ENCODE data around the gene CAMK2A. TPM values are rescaled to one million over a fixed set of nuclear protein-coding genes. Genes with fewer than 3 reads are reported as not detected.

CAMK2A gene
- total RNA-seq, 2 donors from 2014 or later = 0.05 to 0.61 TPM

DNA sequence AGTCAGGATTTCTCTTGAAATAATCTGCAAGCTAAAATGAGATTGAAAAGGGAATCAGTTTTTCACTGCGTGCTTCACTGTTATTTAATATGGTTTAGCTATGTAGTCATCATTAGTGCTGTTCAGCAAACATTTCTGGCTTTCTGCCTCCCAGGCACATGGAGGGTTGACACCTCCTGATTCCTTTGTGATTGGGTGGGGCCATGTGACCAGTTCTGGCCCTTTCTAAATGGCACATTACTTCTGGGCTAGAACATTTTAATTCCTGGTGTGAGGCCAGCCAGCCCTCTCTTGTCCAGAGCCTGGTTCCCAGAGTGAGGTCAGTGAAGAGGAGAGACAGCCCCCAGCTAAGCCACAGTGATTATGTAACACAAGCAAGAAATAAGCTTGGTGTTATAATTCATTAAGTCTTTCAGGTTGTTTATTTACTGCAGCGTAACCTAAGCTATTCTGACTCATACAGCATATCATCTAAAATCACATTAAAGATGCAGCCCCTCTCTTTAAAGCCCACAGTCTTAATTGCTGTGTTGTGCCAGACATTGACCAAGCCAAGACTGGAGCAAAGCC lies 30.6 kb upstream of the CAMK2A start:
- H3K4me1 ChIP-seq = no peaks in the 10 kb centered on the region
- no peak overlapping the region for H3K27ac ChIP-seq
- H3K9ac ChIP-seq (ENCODE audit: low read depth in 2 of 2, low read length in 2 of 2) = no peak overlapping the region
- H3K36me3 ChIP-seq = no peaks in the 10 kb centered on the region
- TF ChIP-seq, protein P1, sequence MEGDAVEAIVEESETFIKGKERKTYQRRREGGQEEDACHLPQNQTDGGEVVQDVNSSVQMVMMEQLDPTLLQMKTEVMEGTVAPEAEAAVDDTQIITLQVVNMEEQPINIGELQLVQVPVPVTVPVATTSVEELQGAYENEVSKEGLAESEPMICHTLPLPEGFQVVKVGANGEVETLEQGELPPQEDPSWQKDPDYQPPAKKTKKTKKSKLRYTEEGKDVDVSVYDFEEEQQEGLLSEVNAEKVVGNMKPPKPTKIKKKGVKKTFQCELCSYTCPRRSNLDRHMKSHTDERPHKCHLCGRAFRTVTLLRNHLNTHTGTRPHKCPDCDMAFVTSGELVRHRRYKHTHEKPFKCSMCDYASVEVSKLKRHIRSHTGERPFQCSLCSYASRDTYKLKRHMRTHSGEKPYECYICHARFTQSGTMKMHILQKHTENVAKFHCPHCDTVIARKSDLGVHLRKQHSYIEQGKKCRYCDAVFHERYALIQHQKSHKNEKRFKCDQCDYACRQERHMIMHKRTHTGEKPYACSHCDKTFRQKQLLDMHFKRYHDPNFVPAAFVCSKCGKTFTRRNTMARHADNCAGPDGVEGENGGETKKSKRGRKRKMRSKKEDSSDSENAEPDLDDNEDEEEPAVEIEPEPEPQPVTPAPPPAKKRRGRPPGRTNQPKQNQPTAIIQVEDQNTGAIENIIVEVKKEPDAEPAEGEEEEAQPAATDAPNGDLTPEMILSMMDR (IDR thresholded peaks at IDR 0.05) = no peak
- H3K4me3 ChIP-seq = no peak overlapping the region
- no peaks in the 10 kb centered on the region for H3K9me3 ChIP-seq
- DNase-seq = peak; percentile 50
- no peaks in the 10 kb centered on the region for H3K27me3 ChIP-seq
- intact Hi-C loops (cut with DNase I) = no loop called here

DNA sequence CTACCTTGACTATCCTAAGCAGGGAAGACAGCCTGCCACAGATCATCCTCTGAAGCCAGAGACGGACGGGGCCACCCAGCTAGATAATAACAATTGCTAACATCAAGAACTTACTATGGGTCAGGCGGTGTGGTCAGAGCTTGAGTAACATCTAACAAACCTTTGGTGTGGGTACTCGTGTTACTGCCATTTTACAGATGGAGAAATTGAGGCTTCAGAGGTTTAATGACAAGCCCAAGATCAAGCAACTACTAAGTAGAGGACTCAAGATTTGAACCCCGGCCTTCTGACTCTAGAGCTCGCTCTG lies 29.9 kb upstream of the CAMK2A start:
- H3K4me3 ChIP-seq = no peak overlapping the region
- no peaks in the 10 kb centered on the region for H3K4me1 ChIP-seq
- no peak overlapping the region for H3K9ac ChIP-seq (ENCODE audit: low read depth in 2 of 2, low read length in 2 of 2)
- H3K27me3 ChIP-seq = no peaks in the 10 kb centered on the region
- H3K36me3 ChIP-seq = no peaks in the 10 kb centered on the region
- DNase-seq = no peak
- H3K9me3 ChIP-seq = no peaks in the 10 kb centered on the region
- H3K27ac ChIP-seq = no peak overlapping the region
- intact Hi-C loops (cut with DNase I) = no loop called here
- TF ChIP-seq, protein P1 (IDR thresholded peaks at IDR 0.05) = no peak

DNA sequence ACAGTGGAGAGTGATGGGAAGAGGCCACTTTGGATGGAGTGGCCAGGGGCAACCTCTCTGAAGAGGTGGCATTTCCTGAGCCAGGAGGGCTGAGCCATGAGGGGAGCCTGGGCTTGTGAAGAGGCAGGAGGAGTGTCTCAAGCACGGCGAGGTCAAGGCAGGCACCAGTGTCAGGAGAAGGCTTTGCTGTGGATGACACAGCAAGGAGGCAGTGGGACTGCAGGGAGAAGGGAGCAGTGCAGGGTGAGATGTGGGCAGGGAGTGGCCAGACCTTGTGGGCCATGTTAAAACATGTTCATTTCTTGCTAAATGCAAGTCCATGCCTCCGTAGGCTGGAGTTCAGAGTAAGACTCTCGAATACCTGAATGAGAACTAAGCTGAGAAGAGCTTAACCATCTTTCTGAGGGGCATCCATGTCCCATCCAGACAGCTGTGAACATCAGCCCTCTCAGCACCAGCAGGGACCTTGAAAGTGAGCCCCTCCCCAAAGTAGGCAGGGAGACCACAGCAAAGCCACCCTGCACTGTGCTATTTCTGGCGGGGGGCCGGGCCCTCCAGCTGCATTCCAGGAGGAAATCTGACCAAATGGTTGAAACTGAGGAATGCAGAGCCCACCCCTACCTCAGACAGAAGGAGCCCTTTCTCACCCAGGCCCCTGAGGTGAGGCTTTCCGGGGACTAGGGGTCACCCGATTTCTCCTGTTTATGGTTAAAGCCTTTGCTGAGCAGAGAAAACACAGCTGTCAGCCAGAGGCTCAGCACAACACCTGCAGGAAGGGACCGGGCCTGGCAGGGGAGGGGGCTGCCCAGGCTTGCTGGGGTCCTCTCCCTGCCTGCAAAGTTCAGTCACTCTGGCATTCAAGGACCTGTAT lies 29.3 kb upstream of the CAMK2A start:
- H3K4me3 ChIP-seq = no peak overlapping the region
- no peaks in the 10 kb centered on the region for H3K9me3 ChIP-seq
- no peaks in the 10 kb centered on the region for H3K36me3 ChIP-seq
- H3K4me1 ChIP-seq = no peaks in the 10 kb centered on the region
- no peak for DNase-seq
- TF ChIP-seq, protein P1 (IDR thresholded peaks at IDR 0.05) = no peak
- intact Hi-C loops (cut with DNase I) = no loop called here
- H3K9ac ChIP-seq (ENCODE audit: low read depth in 2 of 2, low read length in 2 of 2) = no peak overlapping the region
- H3K27me3 ChIP-seq = no peaks in the 10 kb centered on the region
- H3K27ac ChIP-seq = no peak overlapping the region

DNA sequence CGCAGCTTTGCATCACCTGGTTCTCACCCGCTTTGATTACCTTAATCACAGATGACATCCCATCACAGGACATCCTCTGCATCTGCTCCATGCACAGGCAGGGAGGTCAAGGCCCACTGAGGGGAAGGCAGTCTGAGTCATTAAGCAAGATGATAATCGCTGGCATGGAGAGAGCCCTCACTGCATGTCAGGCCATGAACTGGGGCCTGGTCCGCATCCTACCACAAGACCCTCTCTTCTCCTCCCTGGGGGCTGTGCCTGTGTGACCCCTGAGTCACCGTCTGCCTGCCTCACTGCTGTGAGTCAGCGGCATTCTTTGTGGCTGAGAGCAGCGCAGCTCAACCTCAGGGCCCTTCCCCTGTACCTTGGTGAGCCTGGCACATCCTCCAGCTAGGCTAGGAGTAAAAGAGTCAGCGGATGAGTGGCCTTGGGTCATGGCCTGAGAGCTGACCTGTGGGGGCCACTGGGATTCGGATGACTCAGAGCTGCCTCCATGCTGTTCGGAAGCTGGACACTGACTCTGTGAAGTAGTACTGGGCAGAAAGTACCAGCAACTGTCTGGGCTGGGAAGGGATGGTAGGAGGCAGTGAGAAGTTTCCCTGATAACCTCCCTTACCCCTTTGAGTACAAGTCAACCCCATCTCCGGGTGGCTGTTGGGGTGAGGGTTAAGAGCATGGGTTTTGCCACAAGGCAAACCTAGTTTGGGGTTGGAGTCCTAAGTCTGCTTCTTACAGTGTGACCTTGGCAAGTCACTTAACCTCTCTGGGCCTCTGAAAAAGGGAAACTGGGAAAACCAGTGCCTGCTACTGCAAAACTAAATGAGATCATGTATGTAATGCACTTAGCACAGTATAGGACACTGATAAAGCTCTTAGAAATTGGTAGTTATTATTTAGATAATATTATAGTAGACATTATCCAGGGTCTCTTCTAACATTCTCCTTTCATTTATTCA lies 27.8 kb upstream of the CAMK2A start:
- TF ChIP-seq, protein P1 (IDR thresholded peaks at IDR 0.05) = no peak
- no peaks in the 10 kb centered on the region for H3K9me3 ChIP-seq
- intact Hi-C loops (cut with DNase I) = no loop called here
- DNase-seq = no peak
- H3K27me3 ChIP-seq = no peaks in the 10 kb centered on the region
- no peak overlapping the region for H3K4me3 ChIP-seq
- no peak overlapping the region for H3K9ac ChIP-seq (ENCODE audit: low read depth in 2 of 2, low read length in 2 of 2)
- H3K36me3 ChIP-seq = no peaks in the 10 kb centered on the region
- H3K27ac ChIP-seq = no peak overlapping the region
- H3K4me1 ChIP-seq = no peaks in the 10 kb centered on the region

DNA sequence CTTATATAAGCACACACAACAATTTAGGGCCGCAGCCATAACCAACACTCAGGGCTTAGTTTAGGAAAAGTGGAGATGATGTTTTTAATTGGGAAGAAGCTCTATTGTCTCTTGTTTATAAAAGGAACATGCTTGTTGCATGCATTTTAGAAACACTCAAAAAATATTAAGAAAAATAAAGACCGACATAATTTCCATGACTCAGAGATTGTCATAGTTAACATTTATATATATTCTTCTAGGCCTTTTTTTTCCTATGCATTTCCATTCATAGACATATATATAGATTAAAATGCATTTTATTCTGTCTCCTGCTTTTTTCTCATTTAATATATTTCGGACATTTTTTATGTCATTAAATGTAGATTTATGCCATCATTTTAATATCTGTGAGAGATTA lies 26.7 kb upstream of the CAMK2A start:
- intact Hi-C loops (cut with DNase I) = no loop called here
- Histone ChIP-seq H3K27ac (no peak overlapping the region), H3K4me3 (no peak overlapping the region), H3K9ac (ENCODE audit: low read depth in 2 of 2, low read length in 2 of 2) (no peak overlapping the region), H3K9me3 (no peaks in the 10 kb centered on the region), H3K36me3 (no peaks in the 10 kb centered on the region), H3K4me1 (no peaks in the 10 kb centered on the region), H3K27me3 (no peaks in the 10 kb centered on the region)
- no peak for DNase-seq
- TF ChIP-seq, protein P1 (IDR thresholded peaks at IDR 0.05) = no peak

Measured in colonic mucosa (tissue), 4 donors.